NCI-H226 (cell line): Measurements from ENCODE around the gene PTPRR.
A peak's percentile ranks its signal among the peaks of the same experiment; 100 is the strongest.

Experiments used
- DNase-seq: peaks from one replicate; pipeline ENCODE4 v3.0.0-alpha.2; 2015

Gene PTPRR

DNA sequence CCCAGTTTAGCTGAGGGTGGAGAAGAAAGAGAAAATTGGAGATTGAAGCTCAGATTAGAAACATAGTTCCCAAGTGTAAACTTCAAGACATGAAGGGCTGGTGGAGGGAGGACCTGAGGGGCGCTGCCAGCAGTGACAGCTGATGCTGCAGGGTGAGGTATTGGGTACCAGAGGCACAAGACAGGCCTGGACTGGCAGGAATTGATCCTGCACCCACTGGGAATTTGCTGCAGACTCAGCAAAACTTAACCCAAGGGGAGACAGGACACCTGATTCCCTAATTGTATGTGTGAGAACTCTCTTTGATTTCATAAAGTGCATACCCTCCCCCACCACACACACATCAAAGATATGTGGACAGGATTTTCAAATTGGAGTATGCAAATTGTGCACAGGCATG lies 11.6 kb downstream of the PTPRR start:
- no peak for DNase-seq

GRCh38 chr12:70907412-70907811 lies 13.1 kb downstream of the PTPRR start:
- no peak for DNase-seq

DNA sequence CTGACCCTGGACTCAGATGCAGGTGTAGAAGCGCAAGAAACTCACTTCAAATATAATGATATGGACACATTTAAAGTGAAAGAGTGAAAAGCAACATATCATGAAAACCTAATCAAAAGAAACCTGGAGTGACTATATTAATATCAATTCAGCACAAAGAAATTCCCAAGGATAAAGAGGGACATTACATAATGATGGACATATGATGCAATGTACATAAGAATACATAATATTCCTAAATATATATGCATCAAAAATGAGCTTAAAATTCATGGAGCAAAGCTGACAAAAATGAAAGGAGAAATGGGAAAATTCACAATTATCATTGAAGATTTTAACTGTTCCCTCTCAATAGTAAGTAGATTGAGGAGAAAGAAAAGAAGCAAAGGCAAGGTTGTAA lies 24.6 kb downstream of the PTPRR start:
- no peak for DNase-seq

GRCh38 chr12:70892593-70892992 lies 27.9 kb downstream of the PTPRR start:
- no peak for DNase-seq

DNA sequence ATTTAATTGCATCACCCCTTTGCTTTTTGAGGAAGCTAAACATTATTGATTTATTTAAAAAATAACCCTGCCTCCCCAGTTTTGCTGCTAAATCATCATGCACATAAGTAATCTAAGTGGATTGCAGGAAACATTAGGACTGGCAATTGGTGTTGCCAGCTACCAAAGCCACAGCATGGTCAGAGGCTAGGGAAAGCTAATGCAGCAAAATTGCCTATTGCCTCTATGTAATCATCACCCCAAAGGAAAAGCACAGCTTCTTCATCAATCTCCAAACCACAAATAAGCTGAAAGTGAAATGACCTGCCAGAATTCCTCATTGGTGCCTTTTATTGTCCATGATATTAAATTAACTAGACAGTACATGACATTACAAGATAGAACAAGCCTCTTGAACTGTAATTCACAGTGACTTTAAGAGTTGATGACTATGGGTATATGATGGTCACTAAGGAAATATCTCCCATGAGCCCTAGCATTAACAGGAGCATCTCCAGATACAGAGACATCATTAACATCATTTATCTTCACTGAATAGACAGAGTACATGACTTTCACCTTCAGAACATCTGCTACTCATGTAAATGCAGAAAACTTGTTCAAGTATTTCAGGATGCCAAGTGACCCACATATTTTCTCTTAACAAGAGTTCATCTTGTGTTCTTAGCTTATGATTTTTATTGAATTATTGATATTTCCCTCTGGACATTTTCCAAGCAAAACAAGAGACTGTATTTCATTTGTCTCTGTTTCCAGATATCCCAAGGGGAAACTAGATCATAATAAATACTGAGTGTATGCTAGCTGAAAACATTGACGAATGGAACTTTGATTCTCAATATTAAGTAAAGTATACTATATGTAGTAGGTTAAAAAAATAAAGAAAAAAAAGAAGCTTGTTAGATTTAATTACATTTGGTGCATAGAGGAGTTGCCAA lies 29.4 kb downstream of the PTPRR start:
- no peak for DNase-seq

- DNase-seq = no peak
Observed at GRCh38 chr12:70885956-70886355, 34.6 kb downstream of the PTPRR start.

GRCh38 chr12:70883855-70884254 lies 36.7 kb downstream of the PTPRR start:
- no peak for DNase-seq

- DNase-seq = no peak
Observed at GRCh38 chr12:70880744-70881143, 39.8 kb downstream of the PTPRR start.

GRCh38 chr12:70876952-70877351 lies 43.6 kb downstream of the PTPRR start:
- peak; percentile 83 for DNase-seq

DNA sequence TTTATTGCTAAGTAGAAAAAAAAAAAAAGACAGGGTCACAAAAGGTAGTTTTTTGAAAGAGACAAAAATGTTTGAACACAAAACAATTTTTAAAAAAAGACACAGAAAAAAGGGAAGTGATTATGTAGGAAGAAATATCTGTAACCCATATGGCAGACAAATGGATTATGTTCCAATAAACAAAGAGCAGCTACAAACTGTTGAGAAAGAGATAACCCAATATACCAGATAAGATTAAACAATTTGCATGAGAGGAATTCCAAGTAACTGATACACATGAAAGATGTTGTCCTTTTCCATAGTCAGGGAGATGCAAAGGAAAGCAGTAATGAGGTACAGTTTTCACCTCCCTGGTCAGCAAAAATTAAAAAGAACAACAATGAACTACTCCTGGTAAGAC lies 44.9 kb downstream of the PTPRR start:
- no peak for DNase-seq

- no peak for DNase-seq
Observed at GRCh38 chr12:70854881-70855568, 65.5 kb downstream of the PTPRR start.

DNA sequence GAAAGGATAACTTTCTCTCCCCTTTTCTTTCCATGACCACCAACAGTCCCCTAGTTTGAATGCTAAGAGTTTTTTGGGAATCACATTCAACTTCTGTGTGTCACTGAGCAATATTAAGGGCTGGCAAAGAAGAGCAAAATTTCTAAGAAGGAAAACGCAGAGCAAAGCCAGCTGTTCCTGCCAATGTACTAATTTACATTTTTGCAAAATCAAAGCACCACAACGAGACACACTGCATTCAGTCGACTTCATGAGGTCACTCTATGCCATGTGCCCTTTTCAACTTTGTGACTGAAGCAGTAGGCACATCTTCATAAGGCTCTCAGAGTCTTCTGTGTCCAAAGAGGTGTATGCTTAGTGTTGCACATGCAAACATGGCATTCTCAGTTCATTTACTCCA lies 66.4 kb downstream of the PTPRR start:
- no peak for DNase-seq

- DNase-seq = peak; percentile 86
Observed at GRCh38 chr12:70853326-70853725, 67.2 kb downstream of the PTPRR start.

DNA sequence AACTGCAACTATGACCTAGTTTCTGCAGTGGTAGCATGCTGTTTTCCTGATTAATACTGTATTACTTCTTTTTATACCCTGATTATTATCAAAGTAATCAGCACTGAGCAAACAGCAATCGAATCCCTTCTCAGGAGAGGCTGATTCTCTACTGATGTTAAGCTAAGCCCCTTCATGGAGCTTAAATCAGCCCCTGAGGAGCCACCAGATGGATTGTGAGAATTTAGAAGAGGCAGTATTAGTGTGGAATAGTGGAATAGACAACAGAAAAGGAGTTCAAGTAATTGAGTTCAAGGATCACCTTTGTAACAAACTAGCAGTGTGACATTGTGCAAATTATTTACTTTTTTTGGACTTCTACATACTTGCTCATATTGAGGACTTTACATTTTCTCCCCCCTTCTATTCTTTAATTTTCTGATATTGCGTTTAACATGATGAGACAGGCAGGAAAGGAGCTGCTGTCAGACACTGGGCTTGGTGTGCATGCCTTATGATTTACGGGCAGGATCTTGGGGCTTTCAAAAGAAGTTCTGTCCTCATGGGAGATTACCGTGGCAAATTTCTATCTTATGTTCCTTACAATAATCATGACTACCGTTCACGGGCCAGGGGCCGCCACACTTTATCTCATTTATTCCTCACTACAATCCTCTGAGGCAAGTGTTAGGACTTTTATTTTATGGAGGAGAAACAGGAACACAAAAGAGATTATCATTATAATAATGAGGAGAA lies 68.0 kb downstream of the PTPRR start:
- DNase-seq = no peak

- peak; percentile 42 for DNase-seq
Observed at GRCh38 chr12:70849265-70849960, 71.1 kb downstream of the PTPRR start.

- no peak for DNase-seq
Observed at GRCh38 chr12:70847871-70848270, 72.7 kb downstream of the PTPRR start.

GRCh38 chr12:70845268-70845667 lies 75.3 kb downstream of the PTPRR start:
- no peak for DNase-seq

DNA sequence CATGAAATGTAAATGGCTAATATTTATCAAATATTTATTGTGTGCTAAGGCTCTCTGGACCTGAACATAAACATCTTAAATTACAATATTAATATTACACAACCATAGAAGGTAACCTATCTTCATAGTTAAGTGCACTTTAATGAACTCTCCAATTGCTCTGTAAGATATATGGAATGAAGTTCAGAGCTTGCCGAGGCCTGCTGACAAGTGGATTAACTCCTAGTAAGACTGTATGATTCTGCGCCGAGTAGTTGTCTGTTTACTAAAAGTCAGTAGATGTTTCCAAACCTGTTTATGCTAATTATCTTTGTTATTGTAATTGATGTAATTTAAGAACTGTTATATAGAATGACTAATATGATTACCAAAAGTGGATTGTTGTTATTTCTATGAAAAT lies 77.2 kb downstream of the PTPRR start:
- no peak for DNase-seq

- DNase-seq = no peak
Observed at GRCh38 chr12:70842942-70843341, 77.6 kb downstream of the PTPRR start.

DNA sequence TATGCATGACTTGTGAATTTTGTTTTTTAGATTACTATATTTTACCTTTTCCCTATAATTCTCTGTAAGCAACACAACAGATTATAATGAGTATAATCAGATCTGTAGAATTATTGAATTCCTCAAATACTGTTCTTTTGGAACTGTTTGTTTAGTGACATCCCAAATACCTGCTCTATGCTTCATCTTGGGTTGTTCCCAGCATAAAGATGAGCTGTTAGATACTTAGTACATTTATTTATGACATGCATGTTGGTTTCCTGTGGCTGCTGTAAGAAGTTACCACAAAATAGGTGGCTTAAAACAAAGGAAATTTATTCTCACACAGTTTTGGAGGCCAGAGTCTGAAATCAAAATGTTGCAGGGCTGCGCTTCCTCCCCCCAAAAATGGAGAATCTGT lies 78.4 kb downstream of the PTPRR start:
- no peak for DNase-seq

- peak; percentile 11 for DNase-seq
Observed at GRCh38 chr12:70840656-70841350, 79.7 kb downstream of the PTPRR start.

DNA sequence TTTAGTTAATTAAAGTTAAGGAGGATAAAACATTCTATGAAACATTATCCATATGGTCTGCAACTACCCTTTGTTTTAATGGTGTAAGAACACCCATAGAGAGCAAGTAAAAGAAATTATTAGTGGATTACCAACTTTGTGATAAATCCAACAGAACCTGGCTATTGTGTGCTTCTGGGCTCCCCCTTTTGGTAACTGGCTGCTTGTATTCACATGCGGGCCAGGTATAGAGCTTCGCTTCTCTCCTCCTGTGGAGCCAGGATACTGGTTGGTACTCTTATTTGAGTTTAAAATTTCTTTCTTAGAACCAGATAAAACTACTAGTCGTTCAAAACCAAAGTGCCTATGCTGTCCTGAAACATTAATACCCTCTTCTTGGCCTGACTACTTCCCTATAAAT lies 81.0 kb downstream of the PTPRR start:
- no peak for DNase-seq
